AG04450 (cell line): ENCODE measurements around the gene ZSCAN29. TPM values are rescaled to one million over a fixed set of nuclear protein-coding genes. Genes with fewer than 3 reads are reported as not detected.

Source experiments
- CTCF ChIA-PET: fragments of 300-600, 350-600 bp; formaldehyde crosslinking; extraction: SDS; loops from one replicate; lab custom pipeline; 2022; ENCODE audit warnings: antibody characterized with exemption, inconsistent platforms; lab: Charles Lee
- POLR2A ChIA-PET: fragments of 350-600 bp; formaldehyde crosslinking; extraction: SDS; loops from one replicate; lab custom pipeline; 2021; ENCODE audit warnings: antibody characterized with exemption, inconsistent platforms; lab: Yijun Ruan, JAX
- DNase-seq: peaks from one replicate; pipeline ENCODE4 v3.0.0-alpha.2; 2011; ENCODE audit warnings: low read depth, low spot score
- H3K27ac ChIP-seq: one replicate; pipeline ENCODE4 v1.5.1; 2012; ENCODE audit warnings: low read depth, low read length, control low read depth
- H3K27me3 ChIP-seq: one replicate; pipeline ENCODE4 v1.6.0; 2012; ENCODE audit warnings: low read length; ENCODE audit not compliant: control insufficient read depth, insufficient read depth
- H3K4me3 ChIP-seq: 2 replicates; pipeline ENCODE4 v1.5.1; 2011; ENCODE audit warnings: mild to moderate bottlenecking, low read depth, low read length, control low read depth
- H3K9me3 ChIP-seq: 2 replicates; pipeline ENCODE4 v1.5.1; 2012; ENCODE audit warnings: low read length; ENCODE audit not compliant: control insufficient read depth, insufficient read depth
- polyA plus RNA-seq: library from polyadenylated mRNA; depleted of rRNA; stranded (reverse); fragments of >200 nt; gene quantifications from 2 replicates; pipeline ENCODE4 v1.2.3, GENCODE V29; 2011
- TF ChIP-seq, protein P1 (sequence below): IDR thresholded peaks from 2 replicates; pipeline ENCODE4 v1.5.1; 2011; ENCODE audit warnings: low read depth, low read length, control low read depth, inconsistent platforms

The ZSCAN29 gene
- polyA plus RNA-seq, 1 experiment: 9.6 TPM

DNA sequence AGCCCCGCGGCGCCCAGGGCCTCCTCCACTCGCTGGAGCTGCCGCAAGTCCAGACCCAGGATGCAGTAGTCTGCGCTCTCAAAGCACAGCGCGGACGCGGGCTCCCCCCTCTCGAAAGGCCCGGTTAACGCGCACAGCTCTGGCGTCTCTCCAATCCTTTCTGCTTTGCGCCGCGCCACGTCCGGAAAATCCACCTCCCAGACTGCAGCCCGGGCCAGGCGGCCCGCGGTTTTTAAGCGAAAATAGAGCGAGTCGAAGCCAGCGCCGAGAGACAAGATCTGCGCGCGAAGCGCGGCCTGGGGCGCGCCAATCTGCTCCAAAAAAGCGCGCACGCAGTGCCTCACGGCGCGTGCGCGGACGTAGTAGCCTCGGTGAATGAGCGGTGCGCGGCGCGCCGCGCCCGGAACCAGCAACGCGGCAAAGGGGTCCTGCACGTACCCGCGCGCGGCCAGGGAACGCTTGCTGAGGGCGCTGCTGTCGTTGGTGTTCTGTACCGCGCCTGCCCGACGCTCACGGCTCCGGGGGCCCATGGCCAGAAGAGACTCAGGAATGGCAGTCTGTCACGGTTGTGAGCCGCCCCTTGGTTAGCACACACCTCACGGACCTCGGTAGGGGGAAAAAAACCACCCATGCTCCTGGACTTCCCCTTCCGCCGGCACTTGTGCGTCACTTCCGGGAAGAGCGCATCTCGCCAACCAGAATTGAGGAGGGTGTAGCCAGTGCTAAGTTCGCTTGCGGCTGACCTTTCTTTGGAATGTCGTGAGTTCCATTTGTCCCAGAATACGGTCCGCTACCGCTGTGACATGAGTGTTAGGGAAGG, 40.7 kb downstream of the ZSCAN29 start, which contains the start of gene LCMT2:
Gene LCMT2 (minus strand): TSS at position 614 of the 820 bp plus-strand sequence. CDS start 84 bp downstream, at position 530.
- TF ChIP-seq, protein P1, sequence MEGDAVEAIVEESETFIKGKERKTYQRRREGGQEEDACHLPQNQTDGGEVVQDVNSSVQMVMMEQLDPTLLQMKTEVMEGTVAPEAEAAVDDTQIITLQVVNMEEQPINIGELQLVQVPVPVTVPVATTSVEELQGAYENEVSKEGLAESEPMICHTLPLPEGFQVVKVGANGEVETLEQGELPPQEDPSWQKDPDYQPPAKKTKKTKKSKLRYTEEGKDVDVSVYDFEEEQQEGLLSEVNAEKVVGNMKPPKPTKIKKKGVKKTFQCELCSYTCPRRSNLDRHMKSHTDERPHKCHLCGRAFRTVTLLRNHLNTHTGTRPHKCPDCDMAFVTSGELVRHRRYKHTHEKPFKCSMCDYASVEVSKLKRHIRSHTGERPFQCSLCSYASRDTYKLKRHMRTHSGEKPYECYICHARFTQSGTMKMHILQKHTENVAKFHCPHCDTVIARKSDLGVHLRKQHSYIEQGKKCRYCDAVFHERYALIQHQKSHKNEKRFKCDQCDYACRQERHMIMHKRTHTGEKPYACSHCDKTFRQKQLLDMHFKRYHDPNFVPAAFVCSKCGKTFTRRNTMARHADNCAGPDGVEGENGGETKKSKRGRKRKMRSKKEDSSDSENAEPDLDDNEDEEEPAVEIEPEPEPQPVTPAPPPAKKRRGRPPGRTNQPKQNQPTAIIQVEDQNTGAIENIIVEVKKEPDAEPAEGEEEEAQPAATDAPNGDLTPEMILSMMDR: no peak
- H3K27me3 ChIP-seq: no peaks in the 10 kb centered on the region
- DNase-seq: peak; percentile 77
- peak within 1 kb of the TSS; percentile 96 for H3K27ac ChIP-seq
- H3K9me3 ChIP-seq: 0 out of 2 replicates have a peak, but pooled peaks cover 7% of the 10 kb centered on the region
- peak within 1 kb of the TSS; percentile 90 for H3K4me3 ChIP-seq
- ChIA-PET POLR2A (interaction anchor here (0.5 to 0.9 kb wide), 2 partner anchors 41 to 261 kb away, joined by 3 read pairs; partner anchors contain the start of genes TUBGCP4 and ZSCAN29), CTCF (no interaction called here)

DNA sequence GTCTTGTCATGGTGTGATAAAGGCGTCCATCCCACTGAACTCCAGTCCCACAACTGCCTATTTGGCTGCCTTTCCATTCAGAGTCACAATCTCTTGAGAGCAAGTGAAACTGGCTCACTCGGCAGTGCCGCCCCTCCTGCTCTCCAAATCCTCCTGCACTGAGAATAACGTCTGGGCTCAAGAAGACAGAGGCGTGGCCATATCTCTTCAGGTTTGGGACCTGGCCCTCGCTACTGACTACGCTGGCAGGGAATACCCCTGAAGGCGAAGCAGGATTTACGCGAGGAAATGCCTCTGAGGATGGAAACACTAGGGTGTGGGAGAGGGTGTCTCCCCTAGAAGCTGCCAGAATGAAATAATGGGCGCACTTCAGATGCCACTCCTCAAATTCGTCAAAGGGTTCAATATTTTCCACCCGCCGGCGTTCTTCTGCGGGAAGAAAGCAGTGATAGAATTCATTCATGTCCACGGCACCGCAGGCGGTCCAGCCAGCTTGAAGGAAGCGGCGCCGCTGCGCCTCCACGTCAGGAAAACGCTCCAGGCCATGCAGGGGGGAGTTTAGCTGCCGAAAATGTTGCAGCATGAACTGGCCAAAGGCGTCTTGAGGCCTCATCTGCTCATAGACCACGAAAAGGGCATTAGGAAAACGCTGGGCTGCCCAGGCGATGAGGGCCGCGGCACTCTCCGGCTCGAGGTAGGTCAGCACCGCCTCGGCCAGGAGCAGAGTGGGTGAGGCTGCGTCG, 41.5 kb downstream of the ZSCAN29 start:
- Histone ChIP-seq H3K27ac (peak overlapping the region; percentile 96), H3K4me3 (peak overlapping the region; percentile 90), H3K9me3 (0 out of 2 replicates have a peak, but pooled peaks cover 7% of the 10 kb centered on the region), H3K27me3 (no peaks in the 10 kb centered on the region)
- POLR2A ChIA-PET: interaction anchor here (0.5 to 0.9 kb wide), 2 partner anchors 42 to 260 kb away, joined by 3 read pairs; partner anchors contain the start of genes TUBGCP4 and ZSCAN29
- CTCF ChIA-PET: no interaction called here
- TF ChIP-seq, protein P1: no peak
- DNase-seq: no peak

DNA sequence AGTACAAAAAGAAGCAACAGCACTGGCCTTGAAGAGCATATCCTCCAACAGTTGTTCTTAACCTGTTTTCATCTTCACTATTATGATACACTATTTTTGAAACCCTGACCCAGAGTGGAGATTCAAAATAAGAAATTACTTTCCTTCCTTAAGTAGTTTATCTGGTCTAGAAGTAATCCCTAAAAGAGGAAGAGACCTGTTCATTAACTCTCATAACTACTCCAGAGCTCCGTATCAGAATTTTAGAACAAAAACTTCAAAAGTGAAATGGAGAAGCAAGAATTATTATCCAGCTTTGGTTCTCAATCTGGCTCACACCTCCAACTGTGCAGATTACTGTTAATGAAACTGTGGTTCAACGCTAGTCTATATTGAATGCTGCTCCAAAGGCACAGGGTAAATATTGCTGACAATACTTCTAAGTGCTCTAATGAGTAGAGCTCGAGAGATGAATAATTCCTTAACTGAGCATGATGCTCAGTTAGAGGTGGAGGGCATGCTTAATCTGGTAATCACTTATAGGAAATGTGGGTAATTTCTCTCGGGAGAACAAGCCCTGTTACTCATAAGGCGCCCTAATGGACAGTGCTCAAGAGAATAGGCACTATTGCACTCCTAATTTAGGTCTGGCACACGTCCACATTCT, 45.7 kb downstream of the ZSCAN29 start:
- ChIA-PET POLR2A (no interaction called here), CTCF (interaction anchor here (0.6 to 1.0 kb wide), 2 partner anchors 8 to 100 kb away, joined by 3 to 4 read pairs; no protein-coding TSS in a partner anchor)
- H3K4me3 ChIP-seq: no peak overlapping the region
- TF ChIP-seq, protein P1: no peak
- no peak overlapping the region for H3K27ac ChIP-seq
- no peaks in the 10 kb centered on the region for H3K27me3 ChIP-seq
- DNase-seq: no peak
- 0 out of 2 replicates have a peak, but pooled peaks cover 7% of the 10 kb centered on the region for H3K9me3 ChIP-seq

DNA sequence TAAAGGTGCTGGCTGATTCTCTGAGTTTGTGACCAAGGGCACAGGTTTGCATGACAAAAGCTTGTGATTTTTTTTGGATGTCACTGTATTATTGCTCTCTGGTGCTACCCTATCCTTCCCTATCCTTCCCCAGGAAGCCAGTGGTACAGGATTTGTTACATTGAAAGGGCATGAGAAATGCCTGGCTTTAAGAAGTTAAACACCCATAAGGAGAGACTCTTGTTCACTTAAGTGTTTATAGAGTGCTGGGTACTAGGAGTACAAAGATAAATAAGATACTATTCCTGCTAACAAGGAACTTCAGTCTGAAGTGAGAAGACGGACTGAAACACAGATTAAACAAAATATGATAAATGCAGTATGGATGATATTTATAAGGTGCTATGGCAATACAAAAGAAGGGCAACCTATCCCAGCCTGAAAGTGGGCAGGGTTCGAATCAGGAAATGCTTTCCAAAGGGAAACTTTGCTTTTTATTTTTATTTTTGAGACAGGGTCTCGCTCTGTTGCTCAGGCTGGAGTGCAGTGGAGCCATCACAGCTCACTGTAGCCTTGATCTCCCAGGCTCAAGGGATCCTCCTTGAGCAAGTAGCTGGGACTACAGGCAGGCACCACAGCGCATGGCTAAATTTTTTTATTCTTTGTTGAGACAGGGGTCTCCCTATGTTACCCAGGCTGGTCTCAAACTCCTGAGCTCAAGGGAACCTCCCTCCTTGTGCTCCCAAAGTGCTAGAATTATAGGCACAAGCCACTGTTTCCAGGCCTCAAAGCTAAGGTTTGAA, 51.7 kb downstream of the ZSCAN29 start:
- no peaks in the 10 kb centered on the region for H3K9me3 ChIP-seq
- ChIA-PET POLR2A (no interaction called here), CTCF (no interaction called here)
- TF ChIP-seq, protein P1: no peak
- H3K27ac ChIP-seq: no peak overlapping the region
- H3K4me3 ChIP-seq: no peak overlapping the region
- peaks cover 15% of the 10 kb centered on the region for H3K27me3 ChIP-seq
- DNase-seq: no peak
